HG03103 (cell line): ENCODE data around the gene SPAG16.

Experiments
- ATAC-seq: cut with Tn5 transposase; IDR thresholded peaks from one replicate; pipeline ENCODE4 v1.9.1; 2021; ENCODE audit warnings: low read depth; ENCODE audit not compliant: unreplicated experiment

SPAG16 gene

DNA sequence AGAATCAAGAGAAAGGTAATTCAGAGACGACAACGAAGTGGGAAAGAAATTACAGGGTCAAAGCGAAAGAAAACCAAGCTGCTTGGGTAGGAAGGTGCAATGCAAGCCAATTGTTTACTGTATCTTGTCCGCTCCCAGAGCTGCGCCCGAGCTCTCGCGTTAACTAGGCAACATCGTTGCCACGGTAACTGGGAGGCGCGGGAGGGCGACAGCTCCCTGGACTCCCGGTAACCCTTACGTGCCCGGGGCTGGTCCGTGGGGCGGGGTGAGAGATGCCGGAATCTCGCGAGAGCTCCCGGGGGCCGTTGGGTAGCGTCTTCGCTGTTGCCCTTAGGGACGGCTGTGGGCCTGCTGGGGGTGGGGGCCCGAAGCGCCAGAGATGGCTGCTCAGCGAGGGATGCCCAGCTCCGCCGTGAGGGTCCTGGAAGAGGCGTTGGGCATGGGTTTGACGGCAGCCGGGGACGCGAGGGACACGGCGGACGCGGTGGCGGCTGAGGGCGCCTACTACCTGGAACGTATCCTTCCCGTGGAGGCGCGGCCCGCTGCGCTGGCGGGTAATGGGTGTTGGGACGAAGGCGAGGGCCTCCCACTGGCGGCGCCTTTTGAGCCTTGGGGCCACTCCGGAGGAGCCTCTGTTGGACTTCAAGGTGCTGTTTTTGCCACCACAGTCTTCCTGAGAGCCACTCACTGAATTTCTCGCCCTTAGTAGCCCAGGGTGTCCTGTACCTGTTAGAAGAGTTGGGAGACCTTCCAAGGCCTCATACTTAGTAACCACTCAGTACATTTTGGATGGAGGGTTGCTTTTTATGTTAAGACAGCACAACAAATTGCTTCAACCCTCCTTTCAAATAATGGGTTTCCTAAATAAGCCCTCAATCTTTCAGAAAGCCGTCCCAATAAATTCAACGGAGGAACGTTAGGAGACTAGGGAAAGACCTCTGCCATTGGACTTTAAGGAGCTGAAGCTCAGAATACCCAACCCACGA, at the start of gene SPAG16:
SPAG16 (plus strand) TSS at position 360 of the 986 bp plus-strand sequence.
- ATAC-seq = peak; percentile 99

DNA sequence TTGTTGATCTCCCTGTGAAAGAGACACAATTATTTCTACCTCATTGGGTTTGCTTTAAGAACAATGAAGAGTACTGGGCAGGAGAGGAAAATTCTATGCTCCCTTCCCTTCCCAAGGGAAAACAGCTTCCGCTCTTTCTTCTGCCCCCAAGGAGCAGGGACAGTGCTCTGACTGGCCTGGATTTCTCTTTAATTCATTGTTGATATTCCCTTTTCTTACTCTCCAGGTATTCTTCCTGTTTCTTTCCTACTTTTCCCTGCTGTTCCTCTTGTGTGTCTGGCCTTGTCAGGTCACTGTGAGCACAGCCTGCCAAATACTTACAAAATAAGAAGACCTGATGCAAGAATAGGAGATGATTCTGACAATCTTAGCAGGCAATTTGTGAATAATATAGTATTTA, 49.6 kb upstream of the SPAG16 start:
- ATAC-seq = no peak

DNA sequence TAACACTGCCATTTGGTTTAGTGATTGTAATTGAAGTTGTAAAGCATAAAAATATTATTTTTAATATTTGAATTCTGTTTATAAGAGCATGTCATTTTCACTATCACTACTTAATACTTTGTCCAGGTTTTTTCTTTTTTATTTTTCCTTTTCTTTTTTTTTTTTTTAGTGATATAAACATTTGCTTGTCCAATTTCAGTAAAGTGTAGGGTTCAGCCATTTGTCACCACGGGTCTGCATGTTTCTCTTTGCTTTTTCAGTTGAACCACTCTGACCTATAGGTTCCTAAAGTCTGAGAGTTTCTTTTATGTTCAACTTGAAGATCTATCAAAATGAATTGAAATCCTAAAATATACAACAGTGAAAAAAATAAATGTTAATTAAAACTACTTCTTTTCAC, 48.5 kb upstream of the SPAG16 start:
- no peak for ATAC-seq

DNA sequence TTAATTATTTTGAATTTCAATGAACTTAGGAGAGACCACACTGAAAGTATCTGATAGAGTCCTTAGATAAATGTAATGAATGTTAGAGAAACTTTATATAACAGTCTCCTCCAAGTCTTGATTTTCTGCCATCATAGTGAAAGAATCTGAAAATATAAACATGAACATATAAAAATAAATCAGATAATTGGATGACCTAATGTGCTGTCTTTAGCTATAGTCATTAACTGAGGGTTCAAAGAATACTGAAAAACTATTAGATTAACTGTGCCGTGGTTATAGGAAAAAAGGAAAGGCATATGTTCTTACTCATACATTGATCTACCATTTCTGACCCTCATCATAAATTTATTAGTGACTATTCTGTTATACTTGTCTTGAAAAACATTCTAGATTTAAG, 47.0 kb upstream of the SPAG16 start:
- no peak for ATAC-seq

DNA sequence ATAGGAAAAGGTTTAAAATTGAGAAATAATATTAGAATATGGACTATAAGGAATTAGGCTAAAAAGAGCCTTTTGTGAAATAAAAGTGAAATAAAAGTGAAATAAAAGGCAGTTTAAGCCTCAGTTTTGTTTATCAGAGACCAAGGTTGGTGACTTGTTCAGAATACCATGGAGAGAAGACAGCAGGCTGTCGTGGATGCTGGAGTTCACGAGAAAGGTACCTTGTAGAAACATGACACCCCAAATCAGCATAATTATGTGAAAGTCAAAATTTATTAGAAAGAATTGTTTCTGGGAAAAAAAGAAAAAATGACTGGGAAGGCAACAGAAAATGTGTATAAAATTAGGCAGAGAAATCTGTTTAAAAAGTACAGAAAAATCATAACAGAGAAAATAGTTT, 46.5 kb upstream of the SPAG16 start:
- no peak for ATAC-seq

DNA sequence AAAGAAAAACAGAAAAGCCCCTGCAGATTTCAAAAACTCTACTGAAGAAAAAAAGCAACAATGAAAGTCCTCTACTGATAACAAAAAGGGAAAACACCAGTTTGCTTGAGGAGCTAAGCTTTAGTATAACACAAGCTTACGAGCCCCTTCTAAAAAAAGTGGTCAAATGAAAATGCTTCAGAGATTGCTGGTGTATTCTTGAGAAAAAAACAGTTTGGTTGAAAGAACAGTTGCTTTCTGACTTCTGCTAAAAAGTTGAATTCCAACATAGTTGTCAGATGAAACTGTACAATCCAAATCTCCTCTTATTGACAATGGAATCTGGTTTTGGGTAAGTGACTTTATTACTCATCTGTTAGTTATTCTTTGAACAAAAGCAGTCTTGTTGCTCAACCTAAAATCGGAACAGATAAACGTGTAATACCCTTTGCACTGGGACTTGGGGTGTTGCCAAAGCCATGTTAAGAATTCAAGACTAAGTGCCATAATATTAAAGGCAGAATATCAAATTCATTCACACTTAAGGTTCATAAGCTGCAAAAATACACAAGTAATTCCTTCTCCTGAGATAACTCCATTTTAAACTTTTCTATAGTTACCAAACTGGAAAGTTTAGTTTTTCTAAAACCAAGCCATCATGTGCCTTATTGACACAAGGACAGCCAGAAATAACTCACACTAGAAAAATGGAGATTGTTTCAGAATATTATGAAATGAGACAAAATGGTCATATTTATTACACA, 45.3 kb upstream of the SPAG16 start:
- peak; percentile 27 for ATAC-seq

DNA sequence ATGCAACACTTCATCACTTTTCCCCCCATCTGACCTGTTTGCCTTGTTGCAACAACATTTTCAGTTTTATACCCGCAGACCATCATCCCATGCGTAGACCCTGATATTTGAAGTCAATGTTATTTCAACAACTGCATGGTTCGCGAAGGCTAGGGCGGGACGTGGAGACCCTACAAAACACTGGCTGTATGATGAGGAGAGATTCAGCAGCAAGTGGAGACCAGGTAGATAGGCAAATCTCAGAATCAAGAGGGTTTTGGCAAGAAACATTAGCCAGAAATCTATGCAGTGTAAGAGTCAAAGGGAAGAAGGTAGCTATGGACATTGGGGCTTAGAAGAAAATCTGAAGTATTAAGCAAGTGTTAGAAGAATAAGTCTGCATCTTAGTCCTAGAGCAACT, 42.4 kb upstream of the SPAG16 start:
- no peak for ATAC-seq

DNA sequence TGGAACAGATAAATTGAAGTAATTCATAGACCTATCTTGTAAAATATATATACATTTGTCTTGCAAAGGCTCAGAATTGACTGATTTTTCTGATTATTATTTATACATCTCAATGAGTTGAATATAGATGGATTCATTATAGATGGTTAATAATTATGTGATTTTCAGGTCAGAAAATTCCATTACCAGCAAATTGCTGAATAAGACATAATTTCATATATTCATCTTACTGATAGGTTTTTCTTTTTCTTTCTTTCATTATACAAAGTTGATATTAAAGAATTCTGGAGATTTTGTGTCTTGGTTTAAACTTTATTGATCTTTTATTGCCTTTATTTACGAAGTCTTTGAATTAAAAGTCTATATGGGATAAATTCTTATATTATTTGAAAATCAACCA, 41.6 kb upstream of the SPAG16 start:
- no peak for ATAC-seq

DNA sequence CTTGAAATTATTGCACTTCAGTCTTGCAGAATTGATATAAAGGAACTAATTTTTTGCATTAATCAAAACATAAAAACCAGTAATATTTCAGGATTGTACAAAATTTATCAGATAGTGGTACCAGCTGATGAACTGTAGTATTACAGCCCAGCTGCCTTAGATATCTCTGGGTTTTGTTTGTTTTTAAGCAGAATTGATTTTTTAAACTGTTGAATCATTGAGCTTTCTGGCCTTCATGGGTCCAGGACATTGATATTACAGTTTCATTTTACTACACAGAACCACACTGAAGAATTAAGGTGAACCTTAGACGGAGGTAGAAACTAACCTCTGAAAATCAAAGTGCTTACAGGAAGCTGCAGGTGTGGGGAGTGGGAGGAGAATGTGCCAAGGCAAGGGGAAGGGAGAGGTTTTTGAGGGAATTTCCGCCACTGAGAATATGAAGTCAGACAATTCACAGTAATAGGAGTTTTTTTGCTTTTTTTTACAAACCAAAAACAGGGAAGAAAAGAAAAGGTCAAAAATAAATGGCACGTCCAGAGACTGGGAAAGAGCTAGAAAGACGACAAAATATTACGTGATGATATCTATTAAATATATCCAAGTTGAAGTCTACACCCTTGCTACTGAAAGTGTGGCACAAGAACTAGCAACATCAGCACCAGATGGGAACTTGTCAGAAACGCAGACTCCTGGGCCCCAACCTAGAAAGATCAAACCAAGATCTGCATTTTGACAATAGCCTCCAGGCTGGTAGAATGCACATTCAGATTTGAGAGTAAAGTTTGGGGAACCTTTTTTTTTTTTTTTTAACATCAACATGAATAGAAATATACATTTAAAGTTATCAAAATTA, 40.8 kb upstream of the SPAG16 start:
- ATAC-seq = peak; percentile 23

DNA sequence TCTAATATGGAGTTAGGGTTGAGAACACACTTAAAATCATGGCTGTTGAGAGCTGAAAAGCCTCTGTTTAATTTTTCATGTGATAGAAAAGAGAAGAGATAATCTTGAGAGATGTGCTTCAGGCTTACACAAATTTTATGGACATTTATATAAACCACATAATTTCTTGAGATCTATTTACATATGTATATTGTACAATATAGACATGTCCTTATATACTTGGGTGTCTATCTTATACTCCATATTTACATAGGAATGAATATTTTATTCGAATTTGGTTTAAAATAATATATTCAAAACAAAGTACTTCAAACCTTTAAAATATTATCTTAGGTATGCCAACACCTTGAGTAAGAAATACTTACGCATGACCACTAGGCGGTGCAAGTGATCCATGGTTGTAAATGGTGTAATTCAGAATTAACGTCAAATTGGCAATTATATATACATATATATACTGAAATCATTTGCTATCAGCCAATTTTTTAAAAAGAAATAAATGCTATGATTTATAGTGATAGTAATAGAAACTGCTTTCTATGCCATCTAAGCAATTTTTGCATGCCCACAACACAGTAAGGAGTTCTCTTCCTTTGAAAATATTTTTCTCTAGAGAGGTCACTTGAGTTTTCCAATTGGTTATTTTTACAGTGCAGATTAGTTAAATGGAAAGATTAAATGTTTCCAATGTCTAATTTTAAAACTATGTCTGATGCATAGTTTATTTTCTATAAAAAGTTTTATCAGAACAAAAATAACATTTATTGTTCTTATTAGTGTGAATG, 37.6 kb upstream of the SPAG16 start:
- ATAC-seq = no peak

DNA sequence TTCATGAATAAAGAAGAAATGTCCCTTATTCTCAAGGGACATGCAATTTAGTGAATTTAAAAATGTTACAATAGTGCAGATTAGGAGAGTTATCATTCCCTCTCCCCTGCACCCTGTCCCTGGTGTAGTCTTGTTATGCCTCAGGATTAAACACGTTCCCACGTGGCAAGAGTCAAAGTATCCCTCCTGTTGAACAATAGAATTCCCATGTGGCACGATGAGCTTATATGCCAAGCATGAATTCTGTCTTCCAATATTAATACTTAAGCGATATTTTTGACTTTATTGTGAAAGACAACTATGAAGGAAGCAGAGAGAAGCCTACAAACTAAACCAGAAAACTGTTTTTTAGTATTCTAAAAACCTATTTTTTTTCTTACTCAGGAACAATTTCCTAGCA, 36.7 kb upstream of the SPAG16 start:
- ATAC-seq = no peak

DNA sequence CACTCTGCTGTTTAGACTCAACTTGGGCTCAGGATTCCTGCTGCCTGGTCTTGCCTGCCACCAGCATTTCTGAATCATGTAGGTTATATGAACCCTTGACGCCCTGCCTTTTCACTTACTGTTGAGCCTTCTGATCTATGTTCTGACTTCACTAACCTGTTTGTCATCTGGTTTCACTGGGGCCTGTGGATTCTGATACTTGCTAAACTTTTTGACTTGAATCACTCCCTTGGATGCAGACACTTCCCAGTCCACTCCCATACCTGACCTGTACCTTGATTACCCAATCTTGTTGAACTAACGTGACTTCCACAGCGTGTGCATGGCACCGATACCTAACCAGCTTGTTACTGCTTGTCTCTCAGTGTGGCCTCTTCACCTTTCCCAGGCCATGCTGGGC, 35.6 kb upstream of the SPAG16 start:
- ATAC-seq = no peak

DNA sequence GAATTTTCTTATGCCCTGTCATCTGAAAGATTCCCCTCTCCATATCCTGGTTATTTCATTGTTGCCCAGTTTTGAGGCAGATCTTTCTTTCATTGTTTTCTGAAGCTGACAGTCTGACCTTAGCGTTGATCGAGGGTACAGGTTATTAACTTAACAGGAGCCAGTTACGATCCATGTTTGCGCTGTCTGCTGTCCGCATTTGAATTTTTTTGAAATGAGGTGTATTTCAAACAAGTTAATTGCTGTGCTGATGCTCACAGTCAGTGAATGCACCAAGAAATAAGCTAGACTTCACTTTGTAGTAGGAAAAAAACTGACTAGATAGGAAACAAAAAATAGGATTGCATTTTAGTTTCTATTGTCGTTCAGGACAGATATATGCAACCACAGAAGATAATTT, 34.8 kb upstream of the SPAG16 start:
- ATAC-seq = no peak

DNA sequence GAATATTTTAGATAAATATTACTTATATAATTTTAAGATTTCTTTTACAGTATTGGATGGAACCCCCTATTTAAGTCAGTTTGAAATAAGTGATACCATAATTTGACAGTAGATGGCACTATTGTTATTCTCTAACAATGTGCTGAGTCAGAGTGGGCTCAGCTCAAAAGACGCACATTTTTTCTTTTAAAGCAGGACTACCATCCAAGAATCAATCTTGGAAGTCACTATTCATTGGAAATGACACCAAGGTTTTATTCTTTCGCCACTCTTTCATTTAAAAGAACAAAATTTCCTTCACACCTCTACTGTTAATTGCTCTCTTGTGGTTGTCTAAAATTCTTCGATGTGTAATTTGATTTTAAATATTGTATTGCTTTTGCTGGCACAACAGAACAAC, 32.6 kb upstream of the SPAG16 start:
- peak; percentile 78 for ATAC-seq

DNA sequence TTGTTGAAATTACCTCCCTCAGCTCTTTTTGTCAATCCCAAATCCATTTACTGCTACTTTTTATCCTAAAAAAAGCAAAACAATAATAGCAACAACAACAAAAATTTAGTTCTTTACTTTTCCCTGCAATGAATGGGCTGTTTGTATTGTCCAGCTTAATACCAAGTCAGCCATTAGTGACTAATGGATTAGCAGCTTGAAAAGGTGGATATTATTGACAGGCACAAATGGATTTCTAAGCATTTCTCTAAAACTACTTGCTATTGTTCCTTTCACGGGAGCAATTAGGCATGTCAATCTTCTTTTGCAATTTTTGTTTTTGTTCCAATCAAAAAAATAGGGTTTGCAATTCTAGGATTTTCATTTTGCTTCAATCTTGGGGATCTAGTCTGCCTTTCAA, 32.1 kb upstream of the SPAG16 start:
- ATAC-seq = no peak

DNA sequence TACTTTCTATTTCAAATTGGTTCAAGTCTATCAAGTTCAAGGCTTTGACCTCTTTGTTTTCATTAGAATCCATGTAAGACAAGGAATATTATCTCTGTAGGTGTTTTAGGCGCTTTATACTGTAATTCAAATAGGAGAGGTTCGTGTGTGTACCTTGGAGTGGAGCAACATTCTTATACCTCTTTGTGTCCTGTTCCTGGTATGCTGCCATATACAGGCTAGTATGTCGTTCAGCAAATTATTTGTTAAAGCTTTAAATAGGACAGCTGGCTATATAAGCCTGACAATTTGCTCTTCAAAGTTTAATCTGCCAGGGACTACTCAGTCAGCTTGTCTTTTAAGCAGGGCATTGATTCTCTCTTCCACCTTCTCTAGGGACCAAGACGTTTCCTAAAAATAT, 31.1 kb upstream of the SPAG16 start:
- no peak for ATAC-seq

DNA sequence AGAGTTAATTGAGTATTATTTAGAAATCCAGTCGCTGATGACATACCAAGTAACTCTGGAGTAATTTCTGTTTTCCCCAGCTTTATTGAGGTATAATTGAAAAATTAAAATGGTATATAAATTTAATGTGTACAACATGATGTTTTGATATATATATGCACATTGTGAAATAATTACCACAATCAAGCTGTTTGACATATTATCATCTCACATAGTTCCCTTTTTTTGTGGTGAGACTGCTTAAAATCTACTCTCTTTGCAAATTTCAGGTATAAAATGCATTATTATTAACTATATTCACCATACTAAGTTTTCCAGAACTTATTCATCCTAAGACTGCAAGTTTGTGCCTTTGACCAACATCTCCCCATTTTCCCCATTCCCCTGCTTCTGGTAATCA, 25.0 kb upstream of the SPAG16 start:
- no peak for ATAC-seq

DNA sequence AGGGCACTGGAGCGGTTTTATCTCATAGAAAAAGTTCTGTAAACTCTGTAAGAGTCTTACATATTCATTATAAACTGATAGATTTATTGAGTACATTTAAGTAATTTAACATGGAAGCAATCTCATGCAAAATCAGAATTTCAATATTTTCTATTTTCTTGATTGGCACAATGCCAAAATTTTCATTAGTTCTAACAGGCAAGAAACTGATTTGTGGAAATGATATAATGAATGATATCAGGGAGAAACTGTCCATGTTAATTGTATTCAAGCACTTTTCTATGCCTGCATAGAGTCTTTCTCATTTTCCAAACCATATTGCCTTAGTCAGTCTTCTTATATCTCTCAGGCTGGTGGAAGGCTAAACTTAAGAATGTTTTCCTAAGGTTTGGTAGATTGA, 23.0 kb upstream of the SPAG16 start:
- no peak for ATAC-seq

DNA sequence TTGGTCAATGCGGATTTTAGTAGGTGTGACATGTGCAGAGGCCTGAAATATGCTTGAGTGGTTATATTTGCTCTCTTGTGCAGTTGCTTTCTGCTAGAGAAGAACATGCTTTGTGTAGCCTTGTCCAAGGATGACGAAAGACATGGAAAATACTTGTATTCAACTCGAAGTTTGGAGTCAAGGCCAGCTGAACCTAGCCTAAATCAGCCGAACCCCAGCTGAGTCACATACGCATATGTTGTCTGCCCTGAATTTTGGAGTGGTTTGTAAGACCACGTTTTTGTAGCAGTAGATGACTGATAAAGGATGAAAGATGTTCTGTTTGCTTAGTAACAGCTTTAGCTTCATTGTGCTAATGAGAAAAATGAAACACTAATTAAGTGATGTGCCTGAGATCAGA, 22.5 kb upstream of the SPAG16 start:
- ATAC-seq = no peak

DNA sequence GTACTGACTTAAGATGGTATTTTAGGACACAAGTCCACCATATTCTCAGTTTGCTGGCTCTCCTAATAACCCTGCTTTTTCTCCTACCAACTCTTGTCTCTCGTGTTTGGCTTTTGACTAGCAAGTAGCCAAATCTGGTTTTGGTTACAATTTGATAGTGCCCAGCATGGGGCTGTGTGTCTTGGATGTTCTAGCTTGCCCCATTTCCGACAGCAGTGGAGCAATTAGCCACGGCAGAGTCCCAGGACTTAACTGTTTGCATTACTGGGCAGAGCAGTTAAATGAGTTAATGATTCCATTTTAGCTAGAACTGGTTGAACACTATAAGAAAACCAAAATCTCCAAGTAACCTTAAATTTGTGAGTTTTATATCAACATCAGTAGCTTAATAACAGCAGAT, 18.6 kb upstream of the SPAG16 start:
- no peak for ATAC-seq
